IPS DF 4.7 (cell line): ENCODE data around the gene LRCH4.

ENCODE experiments used
- DNase-seq: peaks from one replicate; pipeline ENCODE4 v3.0.0-alpha.2; 2013; ENCODE audit warnings: low spot score; ENCODE audit errors: extremely low read depth

LRCH4 gene

DNA sequence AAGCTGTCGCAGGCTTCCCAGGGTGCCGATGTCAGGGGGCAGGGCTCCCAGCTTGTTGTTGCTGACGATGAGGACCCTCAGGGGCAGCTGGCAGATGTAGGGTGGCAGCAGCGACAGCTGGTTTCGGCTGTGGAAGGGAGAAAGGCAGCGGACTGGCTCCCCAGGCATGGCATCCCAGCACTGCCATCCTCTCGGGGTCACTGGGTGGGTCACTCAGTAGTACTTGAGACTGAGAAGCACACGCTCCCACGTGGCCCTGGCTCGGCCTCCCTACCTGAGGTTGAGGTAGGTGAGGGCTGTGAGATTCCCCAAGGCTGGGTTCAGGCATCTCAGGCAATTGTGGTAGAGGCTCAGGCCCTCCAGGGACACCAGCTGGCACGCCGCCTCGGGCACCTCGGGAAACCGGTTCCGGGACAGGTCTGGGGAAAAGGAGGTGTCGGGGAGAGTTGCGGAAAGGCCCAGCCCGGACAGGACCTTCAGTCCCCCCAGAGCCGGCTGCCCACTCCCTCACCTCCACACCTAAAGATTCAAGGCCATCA, 3.8 kb downstream of the LRCH4 start:
- DNase-seq, result no peak

DNA sequence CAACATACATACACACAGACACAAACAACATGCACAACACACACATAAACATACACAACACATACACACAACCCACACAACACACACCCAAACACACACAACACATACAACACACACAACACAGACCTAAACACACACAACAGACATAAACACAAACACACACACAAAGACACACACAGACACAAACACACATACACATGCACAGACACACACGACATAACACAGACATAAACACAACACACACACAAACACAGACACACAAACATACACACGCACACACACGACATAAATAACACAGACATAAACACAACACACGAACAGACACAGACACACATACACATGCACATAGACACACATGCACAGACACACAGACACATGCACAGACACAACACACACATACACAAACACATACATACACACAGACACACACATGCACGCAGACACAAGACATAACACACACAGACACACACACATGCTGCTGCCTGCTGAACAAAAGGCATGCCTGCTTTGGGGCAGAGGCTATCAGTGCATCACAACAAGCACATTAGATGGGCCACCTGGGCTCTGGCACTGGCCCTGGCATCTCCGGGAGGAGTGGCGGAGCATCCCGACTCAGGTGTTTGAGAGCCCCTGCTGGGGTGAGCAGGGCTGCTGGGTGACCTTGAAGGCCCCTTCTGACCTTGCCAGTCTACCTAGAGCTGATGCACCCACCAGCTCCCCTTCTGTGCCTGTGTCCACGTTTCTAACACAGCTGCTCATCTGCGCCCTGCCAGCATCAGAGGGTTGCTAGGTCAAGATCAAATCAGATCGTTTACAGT, 5.3 kb downstream of the LRCH4 start:
- DNase-seq, result no peak

DNA sequence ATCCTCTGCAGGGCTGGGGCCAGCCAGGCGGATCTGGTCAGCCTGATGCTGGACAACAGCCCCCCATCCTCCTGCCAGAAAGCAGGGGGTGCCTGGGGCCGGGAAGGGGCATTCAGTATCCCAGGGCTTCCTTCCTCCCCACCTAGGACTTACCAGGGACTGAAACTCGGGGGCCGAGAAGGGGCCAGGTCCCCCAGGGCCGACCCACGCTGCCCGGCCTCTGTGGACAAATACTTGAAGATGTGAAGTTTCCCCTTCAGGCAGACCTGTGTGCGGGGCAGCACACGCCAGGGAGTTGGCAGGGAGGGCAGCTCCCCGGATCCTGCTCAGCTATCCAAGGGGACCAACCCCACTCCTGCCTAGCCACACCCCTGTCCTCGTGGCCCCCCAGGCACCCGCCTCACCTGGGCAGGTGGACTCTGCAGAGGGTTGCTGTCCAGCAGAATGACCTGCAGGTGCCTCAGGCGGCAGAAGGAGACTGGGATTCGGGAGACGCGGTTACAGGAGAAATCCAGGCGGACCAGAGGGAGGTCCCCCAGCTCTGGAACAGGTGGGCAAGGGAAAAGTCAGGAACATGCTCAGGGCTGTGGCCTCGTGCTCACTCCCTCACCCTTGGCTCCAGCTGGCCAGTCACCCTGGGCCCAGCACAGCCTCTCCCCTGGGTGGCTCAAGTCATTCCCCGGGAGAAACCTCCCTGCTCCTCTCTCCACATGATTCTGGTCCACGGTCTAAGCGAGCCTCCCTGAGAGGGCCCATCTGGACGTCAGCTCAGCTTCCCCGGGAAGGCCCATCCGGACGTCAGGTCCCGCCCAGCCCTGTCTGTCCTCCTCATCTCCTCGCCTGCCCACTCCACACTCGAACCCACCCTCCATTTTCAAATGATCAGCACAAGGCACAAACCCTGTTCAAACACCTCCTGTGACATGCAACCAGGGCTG, 7.4 kb downstream of the LRCH4 start:
- no peak for DNase-seq

DNA sequence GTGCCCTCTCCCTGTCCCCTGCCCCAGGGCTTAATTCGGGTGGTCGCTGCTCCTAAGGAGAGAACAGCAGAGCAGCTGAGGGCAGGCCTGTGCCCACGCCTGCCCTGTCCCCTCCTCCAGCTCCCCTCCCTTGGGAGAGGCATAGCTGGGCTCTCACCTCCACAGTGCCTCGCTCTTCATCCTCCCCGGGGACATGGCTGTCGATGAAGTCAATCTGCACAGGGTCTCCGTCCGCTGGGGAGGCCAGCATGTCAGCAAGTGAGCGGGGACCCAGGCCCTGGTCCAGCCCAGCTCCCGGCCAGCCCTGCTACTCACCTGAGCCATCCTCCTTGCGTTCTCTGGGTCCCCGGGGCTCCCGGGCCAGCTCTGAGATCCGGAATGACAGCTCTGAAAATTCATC, 8.4 kb downstream of the LRCH4 start:
- DNase-seq, result no peak

DNA sequence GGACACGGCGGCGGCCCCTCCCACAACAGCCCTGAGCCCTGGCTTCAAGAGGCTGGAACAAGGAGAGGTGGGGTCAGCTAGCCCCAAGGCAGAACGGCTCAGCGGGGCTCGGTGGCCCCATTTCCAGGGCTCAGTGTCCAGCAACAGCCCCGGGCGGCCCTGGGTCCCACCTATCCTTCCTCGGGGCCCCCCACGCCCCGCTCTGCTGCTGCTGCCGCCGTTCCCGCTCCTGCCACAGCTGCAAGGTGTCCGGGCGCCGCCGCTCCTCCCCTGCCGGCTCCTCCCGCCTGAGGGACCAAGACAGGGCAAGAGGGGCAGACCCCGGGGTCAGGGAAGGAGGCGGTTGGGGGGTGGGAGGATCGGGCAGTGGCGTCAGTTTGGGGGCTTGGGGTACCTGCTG, 8.8 kb downstream of the LRCH4 start:
- no peak for DNase-seq

DNA sequence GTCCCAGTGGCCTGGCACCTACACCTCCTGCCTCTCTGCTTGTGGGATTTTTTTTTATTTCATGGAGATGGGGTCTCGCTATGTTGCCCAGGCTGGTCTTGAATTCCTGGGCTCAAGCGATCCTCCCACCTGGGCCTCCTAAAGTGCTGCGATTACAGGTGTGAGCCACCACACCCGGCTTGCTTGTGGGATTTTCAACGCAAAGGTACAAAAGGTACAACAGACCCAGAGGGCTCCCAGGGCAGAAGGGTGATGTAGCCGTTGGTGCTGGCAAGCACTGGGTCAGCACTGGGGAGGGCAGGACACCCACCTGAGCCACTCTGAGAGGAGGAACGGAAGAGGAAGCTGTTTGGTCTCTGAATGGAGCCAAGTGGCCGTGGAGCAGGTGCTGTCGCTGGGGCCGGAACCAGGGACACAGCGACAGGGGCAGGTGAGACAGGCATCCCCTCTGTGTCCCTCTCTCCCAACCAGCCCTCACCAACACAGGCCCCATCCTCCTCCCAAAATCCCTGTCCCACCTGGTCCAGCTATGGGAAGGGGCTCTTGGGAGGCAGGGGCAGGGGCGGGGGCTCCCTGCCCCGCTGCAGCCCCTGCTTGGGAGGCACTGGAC, 9.4 kb downstream of the LRCH4 start:
- no peak for DNase-seq

DNA sequence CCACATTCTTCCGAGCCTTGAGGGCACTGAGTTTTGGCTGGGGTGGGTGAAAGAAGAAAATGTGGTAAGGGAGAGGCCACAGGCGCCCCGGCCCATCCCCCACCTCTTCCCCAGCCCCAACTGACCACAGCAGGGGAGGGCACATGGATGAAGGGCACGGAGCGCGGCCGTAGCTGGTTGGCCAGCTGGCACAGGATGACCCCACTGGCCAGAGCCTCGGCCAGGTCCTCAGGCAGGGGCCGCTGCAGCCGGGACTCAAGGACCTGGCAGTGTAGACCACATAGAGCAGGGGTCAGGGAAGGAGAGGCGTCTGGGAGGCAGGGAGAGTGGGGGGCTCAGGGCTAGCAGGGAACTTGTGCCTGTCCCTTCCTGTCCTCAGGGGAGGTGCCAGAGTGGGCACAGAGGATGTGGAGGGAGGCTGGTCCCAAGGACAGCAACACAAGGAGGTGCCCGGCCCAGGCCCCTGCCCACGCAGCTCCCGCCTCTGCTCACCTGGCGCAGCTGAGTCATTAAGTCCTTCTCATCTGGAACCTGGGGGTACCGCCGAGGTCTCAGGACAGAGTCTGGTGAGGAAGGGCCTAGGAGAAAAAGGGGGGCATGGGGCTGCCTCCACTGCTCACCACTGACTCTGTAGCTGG, 10.1 kb downstream of the LRCH4 start:
- no peak for DNase-seq

DNA sequence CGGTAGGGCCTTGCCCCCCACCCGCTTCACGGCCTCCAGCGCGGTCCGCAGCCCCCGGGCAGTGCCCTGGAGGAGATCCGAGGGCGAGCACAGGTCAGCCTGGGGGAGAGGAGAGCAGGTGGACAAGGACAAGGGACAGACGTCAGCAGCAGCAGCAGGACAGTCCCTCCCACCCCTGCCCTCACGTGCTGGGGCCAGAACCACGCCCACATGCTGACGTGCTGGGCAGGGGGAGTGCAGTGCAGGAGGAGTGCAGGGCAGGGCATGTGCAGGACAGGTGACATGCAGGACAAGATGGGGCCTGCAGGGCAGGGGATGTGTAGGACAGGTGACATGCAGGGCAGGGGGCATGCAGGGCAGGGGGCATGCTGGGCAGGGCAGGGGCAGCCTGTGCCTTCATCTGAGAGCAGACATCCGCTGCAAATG, 10.7 kb downstream of the LRCH4 start:
- no peak for DNase-seq

DNA sequence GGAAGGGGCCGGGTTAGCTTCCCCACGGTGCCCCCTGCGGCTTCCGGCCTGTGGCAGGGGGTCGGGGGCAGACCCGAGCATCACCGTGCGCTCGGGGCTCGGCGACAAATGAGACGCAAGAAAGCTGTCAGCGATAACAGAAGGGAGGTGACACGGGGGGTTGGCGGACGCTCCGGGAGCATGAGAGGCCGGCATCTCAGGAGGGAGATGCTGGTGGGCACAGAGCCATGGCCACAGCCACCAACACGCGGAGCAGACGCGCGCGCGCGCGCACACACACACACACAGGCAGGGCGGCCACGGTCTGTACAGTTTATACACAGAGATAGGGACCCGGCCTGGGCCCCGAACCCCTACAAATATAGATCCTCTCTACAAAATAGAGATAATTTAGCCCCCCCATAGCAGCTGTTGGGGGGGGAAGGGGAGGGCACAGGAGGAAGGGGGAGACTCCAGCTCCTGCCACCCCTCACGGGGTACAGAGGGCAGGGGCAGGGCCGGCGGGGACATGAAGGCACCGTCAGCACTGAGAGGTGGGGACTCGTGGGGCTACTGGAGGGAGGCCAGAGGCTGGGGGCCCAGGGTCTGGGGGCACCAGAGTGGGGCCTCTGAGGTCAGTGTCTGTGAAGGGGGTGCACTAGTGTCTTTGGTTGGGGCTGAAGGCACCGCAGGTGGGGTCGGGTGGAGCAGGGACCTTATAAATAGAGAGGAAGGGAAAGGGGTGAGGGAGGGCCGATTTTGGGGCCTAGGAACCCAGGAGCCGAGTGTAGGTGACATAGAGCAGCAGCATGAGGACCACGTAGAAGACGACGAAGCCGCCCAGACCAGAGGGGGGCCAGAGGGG, 11.3 kb downstream of the LRCH4 start:
- DNase-seq, result no peak

DNA sequence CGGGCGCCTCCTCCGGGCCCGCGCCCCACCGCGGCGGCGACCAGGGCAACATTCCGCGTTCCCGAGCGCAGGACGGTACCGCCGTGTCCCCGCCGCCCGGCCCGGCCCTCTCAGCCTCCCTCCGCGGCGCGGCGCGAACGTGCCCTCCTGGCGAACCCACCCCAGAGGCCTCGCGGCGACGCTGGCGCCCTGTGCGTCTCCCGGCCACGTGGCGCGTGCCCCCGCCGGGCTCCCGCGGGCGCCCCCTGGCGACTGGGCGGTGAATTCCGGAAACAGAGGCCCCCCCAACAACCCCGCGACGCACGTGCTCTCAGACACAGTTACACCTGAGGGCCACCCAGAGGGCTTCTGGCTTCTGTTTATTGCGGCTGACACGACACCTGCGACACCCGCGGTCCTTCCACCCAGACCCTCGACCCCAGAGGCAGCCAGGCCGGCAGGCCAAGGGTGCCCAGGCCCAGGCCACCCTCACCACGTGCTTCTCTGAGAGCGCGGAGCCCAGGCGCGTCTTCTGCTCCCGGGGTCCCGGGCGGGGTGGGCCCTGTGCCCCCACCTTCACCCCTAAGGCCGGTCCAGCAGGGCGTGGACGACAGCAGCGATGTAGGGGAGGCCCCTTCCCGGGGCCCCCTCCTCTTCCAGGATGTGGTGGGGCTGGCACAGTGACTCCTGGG, 12.1 kb downstream of the LRCH4 start, which contains the start of gene SAP25:
Gene SAP25 (minus strand): TSS at position 210 of the 671 bp plus-strand sequence. CDS start 158 bp downstream, at position 52.
- no peak for DNase-seq

DNA sequence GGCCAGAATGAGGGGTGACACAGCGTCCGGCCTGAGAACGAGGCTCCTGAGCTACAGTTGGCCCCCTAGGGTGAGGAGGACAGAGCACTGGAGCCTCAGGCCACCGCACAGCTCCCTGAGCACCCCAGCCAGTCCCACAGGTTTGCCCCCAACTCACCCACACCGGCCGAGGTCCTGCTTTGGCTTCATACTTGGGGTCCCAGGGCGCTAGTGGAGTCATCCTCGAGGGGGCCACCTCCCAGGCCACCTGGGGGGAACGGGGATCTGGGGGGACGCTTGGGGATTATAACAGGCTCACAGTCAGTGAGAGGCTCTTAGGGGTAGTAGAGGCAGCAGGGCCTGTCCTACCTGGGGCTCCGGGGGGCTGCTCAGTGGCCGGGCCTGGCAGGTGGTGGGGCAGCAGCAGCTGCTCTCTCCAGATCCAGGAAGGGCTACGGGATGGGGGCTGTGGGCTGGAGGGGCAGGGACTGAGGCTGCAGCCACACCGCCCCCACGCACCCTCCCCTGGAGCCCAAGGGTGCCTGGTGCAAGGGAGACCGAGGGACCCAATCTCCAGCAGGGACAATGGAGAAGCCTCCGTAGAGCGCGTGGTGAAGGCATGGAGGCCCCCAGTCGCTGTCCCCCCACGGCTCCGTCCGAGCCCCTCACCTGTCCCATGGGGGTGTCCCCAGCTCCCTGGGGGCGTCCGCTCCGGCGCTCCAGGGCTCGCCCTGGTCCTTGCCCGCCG, 12.8 kb downstream of the LRCH4 start:
- no peak for DNase-seq

DNA sequence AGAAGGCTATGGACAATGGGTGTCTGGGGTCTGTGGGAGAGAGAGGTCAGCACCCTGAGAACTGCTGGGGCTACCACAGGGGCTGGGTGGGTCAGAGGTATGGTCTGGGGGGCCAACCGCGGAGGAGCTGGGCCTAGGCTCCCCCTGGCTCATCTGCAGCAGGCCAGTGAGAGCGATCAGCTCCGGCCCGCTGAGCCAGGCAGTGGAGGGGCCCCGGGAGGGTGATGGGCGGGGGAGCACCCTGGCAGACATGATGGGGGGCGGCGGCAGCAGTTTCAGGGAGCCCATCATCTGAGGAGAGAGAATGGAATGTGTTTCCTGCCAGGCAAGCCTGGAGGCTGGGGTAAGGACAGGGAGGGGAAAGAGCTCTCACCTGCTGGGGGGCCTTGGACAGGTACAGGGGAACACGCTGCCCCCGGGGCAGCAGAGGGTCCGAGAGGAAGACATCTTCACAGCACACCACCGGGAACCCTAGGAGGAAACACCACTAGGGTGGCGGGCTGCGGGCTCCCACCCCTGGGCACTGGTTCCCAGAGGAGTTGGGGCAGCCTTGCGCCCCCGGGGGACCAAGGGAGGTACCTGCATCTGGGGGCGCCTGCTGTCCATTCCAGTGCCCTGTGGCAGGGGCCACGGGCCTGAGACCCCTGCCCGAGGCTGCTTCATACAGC, 13.5 kb downstream of the LRCH4 start:
- DNase-seq, result no peak

DNA sequence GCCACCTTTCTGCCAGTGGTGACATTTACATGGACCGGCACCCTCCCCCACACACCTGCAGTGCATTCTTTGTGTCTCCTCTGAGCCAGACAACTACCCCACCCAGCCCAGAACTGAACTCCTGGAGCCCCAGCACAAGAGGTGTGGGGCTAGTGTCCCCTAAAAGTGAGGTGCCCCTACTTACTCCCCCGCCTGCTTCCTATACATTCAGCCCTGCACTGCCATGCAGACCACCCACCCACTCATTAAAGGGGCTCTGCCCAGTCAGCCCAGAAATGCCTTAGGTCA, 14.2 kb downstream of the LRCH4 start:
- DNase-seq, result no peak

DNA sequence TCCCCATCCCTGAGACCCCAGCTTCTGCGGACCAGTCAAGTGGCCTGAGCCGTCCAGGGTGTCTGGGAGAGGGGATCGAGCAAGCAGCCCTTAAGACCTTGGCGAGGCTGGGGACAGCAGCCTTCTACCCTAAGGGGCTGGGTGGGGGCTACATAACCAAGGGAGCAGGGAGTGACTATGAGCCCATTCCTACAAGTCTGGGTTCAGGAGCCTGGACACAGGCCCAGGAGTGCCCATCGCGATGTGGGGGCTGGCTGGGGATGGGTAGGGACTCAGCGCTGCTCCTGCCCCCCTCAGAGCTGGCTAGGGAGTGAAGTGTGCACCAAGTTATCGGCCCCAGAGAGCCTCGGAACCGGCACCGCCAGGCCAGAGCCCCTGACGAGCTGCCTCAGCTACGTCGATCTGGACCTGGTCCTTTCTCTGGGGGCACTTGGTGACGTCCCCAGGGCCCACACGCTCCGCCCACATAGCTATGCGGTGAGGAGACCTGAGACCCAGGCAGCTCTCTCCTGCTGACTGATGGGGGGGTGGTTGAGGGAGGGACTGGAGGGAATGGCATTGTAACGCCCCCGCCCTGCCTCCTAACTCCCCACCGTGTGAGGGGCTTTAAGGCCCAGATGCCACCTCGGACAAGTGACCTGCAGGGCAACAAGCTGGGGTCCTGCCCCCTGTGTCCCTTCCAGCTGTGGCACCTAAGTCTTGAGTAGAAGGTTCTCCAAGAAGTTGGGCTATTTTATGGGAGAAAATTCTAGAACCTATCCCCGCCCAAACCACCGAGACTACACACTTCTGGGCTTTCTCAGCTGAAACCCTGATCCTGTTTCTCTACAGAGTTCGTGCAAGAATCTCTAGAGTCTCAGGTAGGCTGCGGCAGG, 14.7 kb downstream of the LRCH4 start:
- DNase-seq, result no peak

DNA sequence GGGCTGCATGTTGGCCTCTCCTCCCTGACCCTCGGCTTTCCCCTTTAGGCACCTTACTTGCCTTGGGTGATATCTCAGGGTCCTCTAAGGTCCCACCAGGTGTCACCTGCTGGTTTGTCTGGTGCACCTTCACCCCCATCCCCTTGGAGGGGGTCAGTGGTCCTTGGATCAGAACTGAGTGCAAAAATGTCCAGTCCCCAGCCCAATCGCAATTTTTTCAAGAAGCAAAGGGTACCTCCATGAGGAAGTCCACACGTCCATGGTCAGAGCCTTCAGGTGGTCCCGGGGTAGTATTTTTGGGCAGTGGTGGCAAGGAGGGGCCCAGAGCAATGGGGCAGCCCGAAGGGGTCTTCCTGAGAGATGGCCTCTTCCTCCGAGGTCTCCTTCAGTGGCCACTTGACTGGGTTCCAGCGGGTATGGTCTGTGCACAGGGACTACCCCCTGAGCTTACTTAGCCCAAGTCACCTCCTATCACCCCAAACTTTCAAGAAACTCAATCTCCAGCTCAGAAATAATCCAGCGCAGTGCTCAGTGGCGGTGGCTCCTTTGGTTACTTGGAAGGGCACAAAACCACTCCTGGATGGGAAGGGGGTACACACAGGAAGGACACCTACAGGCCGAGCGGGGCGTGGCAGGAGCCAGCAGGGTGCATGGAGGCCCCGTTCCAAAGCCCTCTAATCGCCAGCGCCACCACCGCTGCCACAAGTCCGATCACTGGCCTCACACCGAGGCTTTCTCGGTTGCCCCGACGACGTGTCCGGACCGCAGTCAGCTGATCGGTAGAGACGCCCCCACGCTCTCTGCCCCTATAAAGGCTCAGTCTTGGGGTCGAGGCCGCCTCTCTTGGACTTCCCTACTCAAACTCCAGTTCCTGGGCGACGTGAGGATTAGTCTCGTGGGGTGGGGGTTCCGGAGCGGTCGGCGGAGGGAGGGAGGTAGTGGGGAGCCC, 16.8 kb downstream of the LRCH4 start:
- DNase-seq, result no peak

DNA sequence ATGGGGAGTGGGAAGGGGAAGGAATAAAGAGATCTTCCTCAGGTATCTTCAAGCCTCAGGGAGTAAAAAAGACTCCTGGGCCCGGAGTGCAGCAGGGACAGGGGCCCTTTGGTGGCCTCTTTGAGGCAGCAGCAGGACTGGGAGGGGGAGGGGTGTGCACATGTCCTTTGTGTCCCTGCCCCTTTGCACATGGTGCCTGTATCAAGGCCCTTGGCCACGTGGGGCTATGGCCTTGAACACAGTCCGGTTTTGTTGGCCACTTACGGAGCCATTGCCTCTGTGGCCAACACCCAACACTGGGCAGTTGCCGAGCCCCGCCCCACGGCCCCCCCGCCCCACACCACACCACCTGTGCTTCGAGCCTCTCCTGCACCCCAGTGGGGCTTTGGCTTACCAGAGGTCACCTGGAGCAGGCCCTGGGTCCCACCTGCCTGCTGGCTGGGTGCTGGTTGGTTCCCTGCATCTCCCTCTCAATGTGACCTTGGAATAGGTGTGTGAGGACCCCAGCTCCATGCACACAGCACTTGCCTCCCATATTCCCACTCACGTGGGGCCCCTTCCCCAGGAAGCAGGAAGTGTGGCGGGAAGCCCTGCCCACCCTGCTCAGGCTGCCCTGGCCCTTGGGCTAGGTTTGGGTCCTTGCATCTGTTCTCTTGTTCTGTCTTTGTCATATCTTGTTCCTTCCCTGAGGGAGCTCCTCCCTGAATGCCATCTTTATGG, 17.6 kb downstream of the LRCH4 start:
- DNase-seq, result no peak
